Measurements from ENCODE around the gene EXOC6. TPM values are rescaled to one million over a fixed set of nuclear protein-coding genes. Genes with fewer than 3 reads are reported as not detected.
A peak's percentile ranks its signal among the peaks of the same experiment; 100 is the strongest.

EXOC6 gene
- total RNA-seq, 1 donor from 2014 or later, result 12.2 TPM

- intact Hi-C loops (cut with DNase I), result no loop called here
- Histone ChIP-seq H3K36me3 (no peaks in the 10 kb centered on the region), H3K27me3 (no peaks in the 10 kb centered on the region), H3K9me3 (no peaks in the 10 kb centered on the region), H3K27ac (no peak overlapping the region), H3K4me3 (peak overlapping the region; percentile 30 to 46), H3K4me1 (peaks cover 8 to 22% of the 10 kb centered on the region in 2 donors)
- no peak for TF ChIP-seq CTCF (IDR thresholded peaks at IDR 0.05)
- no peak for DNase-seq (ENCODE audit: low spot score in 2 of 2)
These were observed 219.4 kb downstream of the EXOC6 start for GRCh38 chr10:93067443-93068365.

- intact Hi-C loops (cut with DNase I), result no loop called here
- no peak for DNase-seq (ENCODE audit: low spot score in 2 of 2)
- H3K4me3 ChIP-seq, result peak overlapping the region; percentile 30 to 46
- TF ChIP-seq CTCF (IDR thresholded peaks at IDR 0.05), result no peak
- no peak overlapping the region for H3K27ac ChIP-seq
- no peaks in the 10 kb centered on the region for H3K9me3 ChIP-seq
- H3K4me1 ChIP-seq, result peaks cover 5 to 28% of the 10 kb centered on the region in 2 donors
- no peaks in the 10 kb centered on the region for H3K36me3 ChIP-seq
- H3K27me3 ChIP-seq, result peaks cover 8% of the 10 kb centered on the region
These were observed 220.3 kb downstream of the EXOC6 start for GRCh38 chr10:93068411-93069244.

GRCh38 chr10:93069245-93069561 lies 220.9 kb downstream of the EXOC6 start:
- Histone ChIP-seq H3K36me3 (no peaks in the 10 kb centered on the region), H3K4me1 (peaks cover 10 to 33% of the 10 kb centered on the region in 2 donors), H3K27ac (no peak overlapping the region), H3K27me3 (peaks cover 14% of the 10 kb centered on the region), H3K4me3 (no peak overlapping the region), H3K9me3 (no peaks in the 10 kb centered on the region)
- intact Hi-C loops (cut with DNase I), result no loop called here
- TF ChIP-seq CTCF (IDR thresholded peaks at IDR 0.05), result no peak
- DNase-seq (ENCODE audit: low spot score in 2 of 2), result no peak

GRCh38 chr10:93070378-93071176 lies 222.3 kb downstream of the EXOC6 start:
- H3K27me3 ChIP-seq, result peaks cover 15% of the 10 kb centered on the region

More at GRCh38 chr10:93070378-93071176, 222.3 kb downstream of the EXOC6 start:
- DNase-seq (ENCODE audit: low spot score in 2 of 2), result no peak
- Histone ChIP-seq H3K36me3 (no peaks in the 10 kb centered on the region), H3K4me3 (no peak overlapping the region), H3K27ac (no peak overlapping the region), H3K9me3 (no peaks in the 10 kb centered on the region), H3K4me1 (peaks cover 13 to 36% of the 10 kb centered on the region in 2 donors)
- TF ChIP-seq CTCF (IDR thresholded peaks at IDR 0.05), result no peak
- intact Hi-C loops (cut with DNase I), result no loop called here
